GM10847 (cell line): ENCODE results near the gene CSRNP3.

Source experiments
- POLR2A ChIP-seq: IDR thresholded peaks from 2 replicates; pipeline ENCODE4 v1.6.1; 2011; ENCODE audit not compliant: insufficient read length; ENCODE audit errors: extremely low read depth

CSRNP3 gene

DNA sequence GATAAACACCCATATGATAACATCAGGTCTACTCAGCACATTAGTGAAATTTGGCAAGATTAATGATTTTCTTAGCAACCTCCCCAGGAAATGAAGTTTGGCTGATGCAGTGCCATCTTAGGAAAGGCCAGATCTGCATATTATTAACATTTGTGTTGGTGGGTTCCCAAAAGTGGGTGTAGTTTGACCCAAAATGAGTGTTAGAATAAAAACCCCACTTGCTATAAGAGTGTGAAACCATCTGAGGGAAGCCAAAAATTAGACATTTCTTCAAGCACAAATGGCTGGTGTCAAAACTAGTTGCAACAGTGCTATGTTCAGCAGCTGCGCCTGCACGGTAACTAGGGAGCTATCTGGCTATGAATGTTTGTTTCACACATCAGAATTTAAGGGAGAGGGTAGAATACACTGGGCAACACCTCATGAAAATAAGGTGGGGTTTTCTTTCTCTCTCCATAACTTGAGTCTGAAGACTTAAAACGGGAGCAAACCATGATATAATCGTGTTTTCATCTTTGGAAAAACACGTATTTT, 15.9 kb upstream of the CSRNP3 start:
- TF ChIP-seq POLR2A: no peak

DNA sequence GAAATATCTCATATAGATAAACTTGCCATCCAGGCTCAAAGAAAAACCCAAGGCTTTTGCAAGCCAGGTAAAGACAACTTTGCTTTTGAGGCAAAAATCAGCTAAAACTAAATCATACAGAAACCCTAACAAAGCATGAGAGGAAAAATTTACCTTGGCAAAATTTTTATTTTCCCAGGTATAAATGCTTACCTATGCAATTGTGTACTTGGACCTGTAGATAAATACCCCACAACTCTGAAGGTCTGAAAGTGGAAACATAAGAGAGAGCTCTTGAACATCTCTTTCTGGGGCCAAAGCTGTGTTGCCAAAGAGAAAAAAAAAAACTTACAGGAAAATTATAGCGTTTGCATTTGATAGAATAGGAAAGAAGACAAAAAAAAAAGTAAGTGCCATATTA, 14.6 kb upstream of the CSRNP3 start:
- no peak for TF ChIP-seq POLR2A

DNA sequence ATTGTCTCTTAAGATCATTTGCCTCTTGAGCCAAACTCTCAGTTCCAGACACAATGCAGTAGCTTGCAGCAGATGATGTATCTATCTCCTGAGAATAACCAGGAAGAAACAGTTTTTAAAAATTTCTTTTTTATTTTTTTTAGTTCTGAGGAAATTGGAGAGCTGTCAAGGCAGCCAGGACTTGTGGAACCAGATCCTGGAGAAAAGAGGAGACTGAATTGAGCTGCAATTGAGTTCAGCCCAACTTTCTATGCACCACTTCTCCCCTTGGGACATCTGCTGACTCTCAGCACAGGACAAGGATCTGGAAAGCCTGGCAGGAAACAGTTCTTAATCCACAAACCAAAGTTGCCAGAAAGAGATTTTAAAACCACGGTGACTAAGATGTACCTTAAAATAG, 13.5 kb upstream of the CSRNP3 start:
- TF ChIP-seq POLR2A: no peak

- no peak for TF ChIP-seq POLR2A
Measured at GRCh38 chr2:165462443-165462842, 7.1 kb upstream of the CSRNP3 start.

GRCh38 chr2:165466386-165466785, 3.1 kb upstream of the CSRNP3 start:
- TF ChIP-seq POLR2A: no peak

DNA sequence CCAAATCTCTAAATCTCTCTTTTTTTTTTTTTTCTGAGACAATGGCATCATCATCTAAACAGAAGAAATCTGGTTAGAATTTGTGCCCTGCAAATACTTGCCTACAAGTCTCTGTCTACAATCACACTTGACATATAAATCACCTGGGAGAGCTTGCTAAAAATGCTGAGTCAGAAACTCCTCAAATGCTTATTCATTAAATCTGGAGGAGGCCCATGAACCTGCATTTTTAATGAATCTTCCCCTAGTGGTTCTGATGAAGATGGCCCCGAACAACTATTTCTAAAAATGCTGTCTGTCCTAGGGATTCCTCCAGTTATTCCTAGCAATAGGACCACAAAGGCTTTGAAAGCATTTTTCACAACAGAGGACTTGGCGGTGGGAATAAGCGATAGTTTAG, 1.6 kb upstream of the CSRNP3 start:
- no peak for TF ChIP-seq POLR2A

- TF ChIP-seq POLR2A: no peak
Measured at GRCh38 chr2:165470361-165470760, 863 bp downstream of the CSRNP3 start.

DNA sequence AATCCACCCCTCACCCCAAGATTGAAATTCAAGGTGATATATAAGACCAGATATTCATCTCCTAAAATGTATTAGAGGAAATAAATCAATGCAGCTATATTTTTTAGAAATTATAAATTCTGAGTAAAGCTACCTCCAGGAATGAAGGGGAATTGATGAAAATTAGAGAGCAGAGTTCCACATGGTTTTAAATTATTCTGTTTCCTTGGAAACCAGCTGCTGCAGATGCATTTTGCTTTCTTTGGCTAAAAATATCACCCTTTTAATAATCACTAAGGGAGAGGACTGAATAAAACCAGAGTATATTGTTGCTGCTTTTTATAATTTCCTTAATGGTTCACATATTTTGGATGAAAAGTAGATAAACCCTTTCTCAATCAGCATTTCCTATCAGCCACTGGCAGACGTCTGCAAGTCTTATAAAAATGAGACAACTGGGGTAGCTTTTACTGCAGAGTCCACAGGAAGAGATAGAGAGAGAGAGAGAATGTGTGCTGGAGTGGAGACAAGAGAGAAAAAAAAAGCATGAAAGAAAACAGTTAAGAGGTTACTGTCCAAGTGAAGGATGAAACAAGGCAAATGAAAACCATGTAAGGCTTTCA, 2.0 kb downstream of the CSRNP3 start:
- TF ChIP-seq POLR2A: no peak

DNA sequence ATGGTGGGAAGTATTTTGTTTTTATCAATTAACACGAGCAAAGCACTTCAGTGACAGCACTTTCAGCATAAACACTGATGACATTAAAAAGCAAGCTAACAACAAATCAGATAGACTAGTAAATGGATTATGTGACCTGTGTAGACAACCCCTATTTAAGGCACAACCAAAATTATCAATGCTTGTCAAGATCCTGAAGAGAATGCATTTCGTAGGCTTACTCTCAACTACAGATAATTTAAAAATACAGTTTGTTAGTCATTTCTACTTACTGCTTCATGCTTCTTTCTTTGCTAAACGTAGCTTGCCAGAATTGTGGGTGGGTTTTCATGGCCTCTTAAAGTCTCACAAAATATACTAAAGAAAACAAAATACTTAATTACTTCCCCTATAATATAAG, 3.4 kb downstream of the CSRNP3 start:
- no peak for TF ChIP-seq POLR2A

GRCh38 chr2:165474619-165475276, 5.2 kb downstream of the CSRNP3 start:
- TF ChIP-seq POLR2A: no peak

- TF ChIP-seq POLR2A: no peak
Measured at GRCh38 chr2:165475277-165476004, 5.9 kb downstream of the CSRNP3 start.

DNA sequence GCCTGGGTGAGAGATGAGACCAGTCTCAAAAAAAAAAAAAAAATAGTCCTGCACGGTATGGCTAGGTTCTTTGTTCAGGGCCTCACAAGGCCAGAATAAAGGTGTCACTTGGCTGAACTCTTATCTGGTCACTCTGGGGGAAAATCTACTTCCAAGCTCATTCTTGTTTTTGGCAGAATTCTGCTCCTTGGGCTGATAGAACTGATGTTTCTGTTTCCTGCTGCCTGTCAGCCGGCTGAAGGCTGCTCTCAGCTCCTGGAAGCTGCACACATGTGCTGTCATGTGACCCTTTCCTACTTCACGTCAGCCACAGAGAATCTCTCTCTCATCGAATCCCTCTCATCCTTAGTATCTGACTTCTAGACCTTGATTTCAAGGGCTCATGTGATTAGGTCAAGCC, 10.4 kb downstream of the CSRNP3 start:
- TF ChIP-seq POLR2A: no peak

- TF ChIP-seq POLR2A: no peak
Measured at GRCh38 chr2:165494573-165494972, 25.1 kb downstream of the CSRNP3 start.

- TF ChIP-seq POLR2A: no peak
Measured at GRCh38 chr2:165497659-165498317, 28.3 kb downstream of the CSRNP3 start.

DNA sequence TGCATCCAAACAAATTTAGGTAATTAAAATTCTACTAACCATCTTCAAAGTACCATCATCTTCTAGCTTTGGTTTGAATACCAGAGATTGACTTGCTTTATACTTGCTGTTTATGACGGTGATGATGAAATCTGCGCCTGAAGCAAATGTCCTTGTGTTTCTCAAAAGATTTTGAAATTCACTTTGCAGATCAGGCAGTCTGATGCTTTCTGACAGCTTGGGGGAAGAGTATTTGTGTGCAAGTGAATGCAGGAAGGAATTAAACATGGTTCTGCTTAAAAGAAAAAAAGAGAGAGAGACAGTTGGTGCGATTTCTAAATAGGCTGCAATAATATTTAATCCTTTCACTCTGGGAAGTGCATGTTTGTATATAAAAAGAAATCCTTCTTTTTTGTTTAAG, 29.6 kb downstream of the CSRNP3 start:
- no peak for TF ChIP-seq POLR2A

DNA sequence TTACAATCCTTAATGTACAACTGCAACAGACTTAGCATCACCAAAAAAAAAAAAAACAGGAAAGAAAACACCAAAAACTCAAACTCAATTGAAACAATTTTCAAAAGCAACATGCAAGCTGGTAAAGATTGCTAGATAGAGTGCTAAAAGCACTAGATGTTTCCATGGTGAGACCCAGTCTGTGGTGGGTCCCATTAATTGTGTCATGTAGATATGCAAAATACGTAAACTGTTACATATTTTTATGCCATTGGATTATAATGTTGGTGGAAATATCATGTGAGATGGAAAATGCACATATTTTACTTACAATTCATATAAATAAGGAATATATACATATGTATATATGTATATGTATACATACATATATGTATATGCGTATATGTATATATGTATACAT, 30.5 kb downstream of the CSRNP3 start:
- no peak for TF ChIP-seq POLR2A
